Upper lobe of left lung (tissue), 4 donors: ENCODE measurements around the gene PRR5L.

ENCODE experiments used
- POLR2AphosphoS5 ChIP-seq, 2 donors: sonication (generic); formaldehyde crosslinking; IDR thresholded peaks; one replicate each; pipeline ENCODE4 v1.5.1; 2017; ENCODE audit warnings: antibody characterized with exemption in 2 of 2
- TF ChIP-seq, protein P1 (sequence below), 6 experiments: fragments of 450-650 bp in 4 of 6; fragments of 200-600 bp in 2 of 6; sonication (generic) in 2 of 6; IDR thresholded peaks; one replicate each; pipeline ENCODE4 v1.5.1; 2016 to 2019; ENCODE audit warnings: antibody characterized with exemption in 6 of 6

DNA sequence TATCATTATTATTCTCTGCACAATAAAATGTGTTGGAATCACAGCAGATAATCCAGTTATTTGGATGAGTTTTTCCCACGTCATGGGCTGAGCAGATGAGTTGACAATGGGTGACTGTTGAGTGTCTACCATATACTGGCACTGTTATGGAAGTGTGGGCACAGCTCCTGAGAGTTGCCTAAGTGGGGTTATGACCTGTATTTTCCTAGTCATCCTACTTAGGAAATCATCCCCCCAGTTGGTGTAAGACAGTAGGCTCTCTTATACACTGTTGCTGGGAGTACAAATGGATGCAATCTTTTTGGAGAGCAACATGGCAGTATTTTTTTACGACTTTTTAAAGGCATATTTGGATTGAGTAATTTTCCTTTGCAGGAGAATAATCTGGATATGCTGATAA lies 147.6 kb downstream of the PRR5L start:
- TF ChIP-seq, protein P1, sequence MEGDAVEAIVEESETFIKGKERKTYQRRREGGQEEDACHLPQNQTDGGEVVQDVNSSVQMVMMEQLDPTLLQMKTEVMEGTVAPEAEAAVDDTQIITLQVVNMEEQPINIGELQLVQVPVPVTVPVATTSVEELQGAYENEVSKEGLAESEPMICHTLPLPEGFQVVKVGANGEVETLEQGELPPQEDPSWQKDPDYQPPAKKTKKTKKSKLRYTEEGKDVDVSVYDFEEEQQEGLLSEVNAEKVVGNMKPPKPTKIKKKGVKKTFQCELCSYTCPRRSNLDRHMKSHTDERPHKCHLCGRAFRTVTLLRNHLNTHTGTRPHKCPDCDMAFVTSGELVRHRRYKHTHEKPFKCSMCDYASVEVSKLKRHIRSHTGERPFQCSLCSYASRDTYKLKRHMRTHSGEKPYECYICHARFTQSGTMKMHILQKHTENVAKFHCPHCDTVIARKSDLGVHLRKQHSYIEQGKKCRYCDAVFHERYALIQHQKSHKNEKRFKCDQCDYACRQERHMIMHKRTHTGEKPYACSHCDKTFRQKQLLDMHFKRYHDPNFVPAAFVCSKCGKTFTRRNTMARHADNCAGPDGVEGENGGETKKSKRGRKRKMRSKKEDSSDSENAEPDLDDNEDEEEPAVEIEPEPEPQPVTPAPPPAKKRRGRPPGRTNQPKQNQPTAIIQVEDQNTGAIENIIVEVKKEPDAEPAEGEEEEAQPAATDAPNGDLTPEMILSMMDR (IDR thresholded peaks at IDR 0.05): no peak
- no peak for TF ChIP-seq POLR2AphosphoS5 (IDR thresholded peaks at IDR 0.05)
